Astrocyte (in vitro differentiated cells and primary cell): ENCODE measurements around the gene HNRNPA1. TPM values are rescaled to one million over a fixed set of nuclear protein-coding genes. Genes with fewer than 3 reads are reported as not detected.
A peak's percentile ranks its signal among the peaks of the same experiment; 100 is the strongest.

Experiments
- DNase-seq: peaks from one replicate; pipeline ENCODE4 v3.0.0-alpha.2; 2010; ENCODE audit warnings: low read depth
- FAIRE-seq: peaks from 2 replicates; lab custom pipeline; 2011; peaks lifted over from hg19 to GRCh38; lab: Jason Lieb, UNC
- H2AFZ ChIP-seq: 2 replicates; pipeline ENCODE4 v1.6.0; 2012; ENCODE audit warnings: low read depth, low read length, inconsistent platforms
- H3K27ac ChIP-seq: 2 replicates; pipeline ENCODE4 v1.5.1; 2011; ENCODE audit warnings: low read depth, low read length, inconsistent platforms
- H3K27me3 ChIP-seq: 2 replicates; pipeline ENCODE4 v1.6.0; 2011; ENCODE audit warnings: low read length, inconsistent platforms; ENCODE audit not compliant: insufficient read depth
- H3K36me3 ChIP-seq: 2 replicates; pipeline ENCODE4 v1.5.1; 2011; ENCODE audit warnings: low read length, inconsistent platforms; ENCODE audit not compliant: insufficient read depth
- H3K4me1 ChIP-seq: 2 replicates; pipeline ENCODE4 v1.5.1; 2011; ENCODE audit warnings: low read length, inconsistent platforms; ENCODE audit not compliant: insufficient read depth
- H3K4me2 ChIP-seq: 2 replicates; pipeline ENCODE4 v1.6.0; 2012; ENCODE audit warnings: low read length, inconsistent platforms
- H3K4me3 ChIP-seq: 2 replicates; pipeline ENCODE4 v1.5.1; 2011; ENCODE audit warnings: low read depth, mild to moderate bottlenecking, low read length, inconsistent platforms; ENCODE audit not compliant: insufficient read depth
- H3K79me2 ChIP-seq: 2 replicates; pipeline ENCODE4 v1.6.0; 2012; ENCODE audit warnings: mild to moderate bottlenecking, low read length, inconsistent platforms; ENCODE audit not compliant: insufficient read depth
- H3K9ac ChIP-seq: 2 replicates; pipeline ENCODE4 v1.6.0; 2012; ENCODE audit warnings: mild to moderate bottlenecking, low read length, inconsistent platforms
- H3K9me3 ChIP-seq: 2 replicates; pipeline ENCODE4 v1.5.1; 2012; ENCODE audit warnings: low read depth, mild to moderate bottlenecking, low read length, inconsistent platforms; ENCODE audit not compliant: insufficient read depth
- H4K20me1 ChIP-seq: 2 replicates; pipeline ENCODE4 v1.6.0; 2012; ENCODE audit warnings: low read length, inconsistent platforms; ENCODE audit not compliant: insufficient read depth
- H3K27ac Mint-ChIP-seq: one replicate; pipeline ENCODE4 v1.8.0; 2021; ENCODE audit warnings: mild to moderate bottlenecking, mixed read lengths; ENCODE audit not compliant: unreplicated experiment
- H3K27me3 Mint-ChIP-seq: one replicate; pipeline ENCODE4 v1.8.0; 2021; ENCODE audit warnings: low read depth, mixed read lengths; ENCODE audit not compliant: unreplicated experiment
- H3K36me3 Mint-ChIP-seq: one replicate; pipeline ENCODE4 v1.8.0; 2021; ENCODE audit warnings: low read depth, mixed read lengths; ENCODE audit not compliant: unreplicated experiment
- H3K4me1 Mint-ChIP-seq: one replicate; pipeline ENCODE4 v1.8.0; 2021; ENCODE audit warnings: low read depth, mixed read lengths; ENCODE audit not compliant: unreplicated experiment
- H3K4me3 Mint-ChIP-seq: one replicate; pipeline ENCODE4 v1.8.0; 2021; ENCODE audit warnings: mild to moderate bottlenecking, moderate library complexity, mixed read lengths; ENCODE audit not compliant: unreplicated experiment
- H3K9me3 Mint-ChIP-seq: one replicate; pipeline ENCODE4 v1.8.0; 2021; ENCODE audit warnings: mild to moderate bottlenecking, mixed read lengths; ENCODE audit not compliant: unreplicated experiment
- EZH2 ChIP-seq: IDR thresholded peaks from 2 replicates; pipeline ENCODE4 v1.6.1; 2012; ENCODE audit warnings: mild to moderate bottlenecking, low read length, inconsistent platforms; ENCODE audit not compliant: insufficient read depth
- total RNA-seq: library from RNA; stranded (reverse); gene quantifications from 2 replicates; pipeline ENCODE4 v1.2.1, GENCODE V29; 2021
- TF ChIP-seq, protein P1 (sequence below): IDR thresholded peaks from 2 replicates; pipeline ENCODE4 v1.5.1; 2011; ENCODE audit warnings: low read depth, mild to moderate bottlenecking, inconsistent platforms, low read length, moderate library complexity; ENCODE audit not compliant: insufficient read depth

The HNRNPA1 gene
- total RNA-seq, 1 donor from 2014 or later, result 612 TPM

DNA sequence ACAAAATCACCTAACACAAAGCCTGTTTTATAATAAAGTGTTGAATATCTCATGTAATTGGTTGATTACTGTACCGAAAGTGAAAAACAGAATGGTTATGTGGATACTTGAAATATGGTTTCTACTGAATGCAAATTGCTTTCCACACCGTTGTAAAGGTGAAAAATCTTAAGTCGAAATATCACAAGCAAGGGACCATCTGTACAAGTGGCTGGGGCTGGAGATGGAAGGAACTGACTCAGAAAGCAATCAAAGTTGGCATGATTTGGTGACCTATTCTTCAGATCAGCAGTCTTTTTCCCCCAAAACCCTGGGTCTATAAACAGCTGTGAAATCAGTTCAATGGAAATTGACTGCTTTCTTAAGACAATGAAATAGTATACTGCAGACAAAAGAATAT is 4.2 kb upstream of the HNRNPA1 start:
- no peaks in the 10 kb centered on the region for H3K27me3 ChIP-seq
- Mint-ChIP-seq H3K27me3 (no peaks in the 10 kb centered on the region), H3K36me3 (peaks cover 8% of the 10 kb centered on the region), H3K9me3 (no peaks in the 10 kb centered on the region), H3K4me1 (peaks cover 10% of the 10 kb centered on the region), H3K27ac (peak overlapping the region; percentile 42), H3K4me3 (peak overlapping the region; percentile 37)
- DNase-seq (no peak), FAIRE-seq (no peak)
- peaks cover 7% of the 10 kb centered on the region for H4K20me1 ChIP-seq
- peaks cover 8% of the 10 kb centered on the region for H3K4me1 ChIP-seq
- H3K27ac ChIP-seq, result no peak overlapping the region
- no peak for TF ChIP-seq EZH2
- TF ChIP-seq, protein P1, sequence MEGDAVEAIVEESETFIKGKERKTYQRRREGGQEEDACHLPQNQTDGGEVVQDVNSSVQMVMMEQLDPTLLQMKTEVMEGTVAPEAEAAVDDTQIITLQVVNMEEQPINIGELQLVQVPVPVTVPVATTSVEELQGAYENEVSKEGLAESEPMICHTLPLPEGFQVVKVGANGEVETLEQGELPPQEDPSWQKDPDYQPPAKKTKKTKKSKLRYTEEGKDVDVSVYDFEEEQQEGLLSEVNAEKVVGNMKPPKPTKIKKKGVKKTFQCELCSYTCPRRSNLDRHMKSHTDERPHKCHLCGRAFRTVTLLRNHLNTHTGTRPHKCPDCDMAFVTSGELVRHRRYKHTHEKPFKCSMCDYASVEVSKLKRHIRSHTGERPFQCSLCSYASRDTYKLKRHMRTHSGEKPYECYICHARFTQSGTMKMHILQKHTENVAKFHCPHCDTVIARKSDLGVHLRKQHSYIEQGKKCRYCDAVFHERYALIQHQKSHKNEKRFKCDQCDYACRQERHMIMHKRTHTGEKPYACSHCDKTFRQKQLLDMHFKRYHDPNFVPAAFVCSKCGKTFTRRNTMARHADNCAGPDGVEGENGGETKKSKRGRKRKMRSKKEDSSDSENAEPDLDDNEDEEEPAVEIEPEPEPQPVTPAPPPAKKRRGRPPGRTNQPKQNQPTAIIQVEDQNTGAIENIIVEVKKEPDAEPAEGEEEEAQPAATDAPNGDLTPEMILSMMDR, result no peak
- peaks cover 15% of the 10 kb centered on the region for H3K36me3 ChIP-seq
- H3K79me2 ChIP-seq, result peaks cover 87% of the 10 kb centered on the region
- H3K9me3 ChIP-seq, result no peaks in the 10 kb centered on the region
- H3K4me2 ChIP-seq, result no peak overlapping the region
- no peak overlapping the region for H3K9ac ChIP-seq
- no peak overlapping the region for H2AFZ ChIP-seq
- H3K4me3 ChIP-seq, result no peak overlapping the region

DNA sequence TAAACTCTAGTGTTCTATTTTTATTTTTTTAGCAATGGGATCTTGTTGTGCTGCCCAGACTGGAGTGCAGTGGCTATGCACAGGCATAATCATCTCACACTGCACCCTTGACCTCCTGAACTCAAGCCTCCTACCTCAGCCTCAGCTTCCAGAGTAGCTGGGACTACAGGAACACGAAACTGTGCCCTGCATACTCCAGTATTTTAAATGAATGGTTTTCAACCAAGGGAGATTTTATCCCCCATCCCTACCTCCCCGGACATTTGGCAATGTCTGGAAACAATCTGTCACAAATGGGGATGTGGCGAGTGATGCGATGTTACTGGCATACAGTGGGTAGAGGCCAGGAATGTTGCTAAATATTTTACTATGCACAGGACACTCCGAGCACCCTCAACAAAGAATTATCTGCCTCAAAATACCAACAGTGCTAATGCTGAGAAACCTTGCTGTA is 2.7 kb upstream of the HNRNPA1 start:
- no peak overlapping the region for H3K4me3 Mint-ChIP-seq

DNA sequence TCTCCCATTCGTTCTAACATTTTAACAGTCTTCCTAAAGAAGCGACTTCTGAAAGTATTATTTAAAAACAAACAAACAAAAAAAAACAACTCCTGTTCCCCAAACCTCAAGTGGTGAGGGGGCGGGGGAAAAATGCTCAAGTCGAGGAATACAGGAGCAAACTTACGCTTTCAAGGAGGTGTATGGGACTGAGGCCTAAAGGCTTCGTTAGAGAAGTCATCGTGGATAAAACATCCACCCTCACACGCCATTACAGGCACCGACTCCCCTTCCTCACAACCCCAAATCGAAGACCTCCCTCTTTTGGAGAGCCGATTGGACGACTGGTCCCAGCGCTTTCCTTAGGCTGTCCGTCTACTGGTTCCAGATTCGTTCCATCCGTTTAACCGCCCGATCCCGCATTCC is 1.3 kb upstream of the HNRNPA1 start:
- H3K27me3 ChIP-seq, result no peaks in the 10 kb centered on the region
- H3K4me1 Mint-ChIP-seq, result peaks cover 22% of the 10 kb centered on the region
- peak overlapping the region; percentile 95 for H3K27ac ChIP-seq
- H3K36me3 ChIP-seq, result peaks cover 30% of the 10 kb centered on the region
- H3K9me3 ChIP-seq, result no peaks in the 10 kb centered on the region
- peak overlapping the region; percentile 95 for H3K9ac ChIP-seq
- no peak overlapping the region for H3K4me3 Mint-ChIP-seq
- peaks cover 36% of the 10 kb centered on the region for H4K20me1 ChIP-seq
- peaks cover 30% of the 10 kb centered on the region for H3K36me3 Mint-ChIP-seq
- FAIRE-seq (no peak), DNase-seq (no peak)
- no peak for TF ChIP-seq EZH2
- TF ChIP-seq, protein P1, result no peak
- peak overlapping the region; percentile 85 for H3K4me2 ChIP-seq
- peaks cover 27% of the 10 kb centered on the region for H3K4me1 ChIP-seq
- no peak overlapping the region for H3K27ac Mint-ChIP-seq
- H3K27me3 Mint-ChIP-seq, result no peaks in the 10 kb centered on the region
- peak overlapping the region; percentile 90 for H3K4me3 ChIP-seq
- peak overlapping the region; percentile 8 for H2AFZ ChIP-seq
- H3K79me2 ChIP-seq, result peaks cover 87% of the 10 kb centered on the region
- no peaks in the 10 kb centered on the region for H3K9me3 Mint-ChIP-seq

More for the DNA sequence above, 2.7 kb upstream of the HNRNPA1 start:
- Histone ChIP-seq H4K20me1 (peaks cover 22% of the 10 kb centered on the region), H3K4me3 (peak overlapping the region; percentile 90), H3K4me2 (peak overlapping the region; percentile 85), H3K27me3 (no peaks in the 10 kb centered on the region), H3K9ac (peak overlapping the region; percentile 95), H2AFZ (no peak overlapping the region), H3K36me3 (peaks cover 24% of the 10 kb centered on the region), H3K4me1 (peaks cover 14% of the 10 kb centered on the region), H3K27ac (peak overlapping the region; percentile 95), H3K79me2 (peaks cover 87% of the 10 kb centered on the region), H3K9me3 (no peaks in the 10 kb centered on the region)
- FAIRE-seq (no peak), DNase-seq (peak; percentile 31)
- TF ChIP-seq EZH2, result no peak
- TF ChIP-seq, protein P1, result no peak
- Mint-ChIP-seq H3K27ac (no peak overlapping the region), H3K27me3 (no peaks in the 10 kb centered on the region), H3K9me3 (no peaks in the 10 kb centered on the region), H3K36me3 (peaks cover 19% of the 10 kb centered on the region), H3K4me1 (peaks cover 15% of the 10 kb centered on the region)
